Neuron (in vitro differentiated cells): Measurements from ENCODE around the gene PTN.
A peak's percentile ranks its signal among the peaks of the same experiment; 100 is the strongest.

Source experiments
- H2AFZ ChIP-seq: one replicate; pipeline ENCODE4 v1.6.1; 2013; ENCODE audit warnings: low read depth, mild to moderate bottlenecking, inconsistent platforms, low read length, moderate library complexity
- H3K27me3 ChIP-seq: one replicate; pipeline ENCODE4 v1.6.1; 2013; ENCODE audit warnings: low read length; ENCODE audit not compliant: insufficient read depth
- H3K36me3 ChIP-seq: one replicate; pipeline ENCODE4 v1.6.1; 2013; ENCODE audit warnings: low read length; ENCODE audit not compliant: insufficient read depth
- H3K4me1 ChIP-seq: one replicate; pipeline ENCODE4 v1.6.1; 2013; ENCODE audit warnings: low read length; ENCODE audit not compliant: insufficient read depth
- H3K4me3 ChIP-seq: 2 replicates; pipeline ENCODE4 v1.5.1; 2013; ENCODE audit warnings: mild to moderate bottlenecking, low read length, moderate library complexity
- H3K9me3 ChIP-seq: one replicate; pipeline ENCODE4 v1.6.1; 2013; ENCODE audit warnings: low read length

The PTN gene

DNA sequence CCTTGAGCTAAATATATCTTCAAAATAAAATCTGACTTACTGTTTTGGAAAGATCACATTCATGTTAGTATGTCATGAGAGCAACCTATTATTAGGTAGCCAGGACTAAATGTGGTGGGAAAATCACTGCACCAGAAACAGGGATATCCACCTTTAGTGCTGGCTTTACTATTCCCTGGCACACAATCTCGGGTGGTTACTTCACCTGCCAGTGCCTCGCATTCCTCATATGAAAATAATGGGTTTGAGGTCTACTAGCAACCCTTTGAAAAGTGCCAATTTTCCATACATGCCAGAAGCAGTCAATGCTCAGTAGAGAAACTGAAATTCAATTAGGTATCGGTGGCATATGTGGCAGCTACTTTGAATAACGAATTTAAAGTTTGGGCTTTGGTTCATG, 36.8 kb downstream of the PTN start:
- no peak overlapping the region for H3K4me3 ChIP-seq
- no peaks in the 10 kb centered on the region for H3K9me3 ChIP-seq
- no peaks in the 10 kb centered on the region for H3K27me3 ChIP-seq
- H3K4me1 ChIP-seq, result peaks cover 49% of the 10 kb centered on the region
- no peaks in the 10 kb centered on the region for H3K36me3 ChIP-seq
- no peak overlapping the region for H2AFZ ChIP-seq

DNA sequence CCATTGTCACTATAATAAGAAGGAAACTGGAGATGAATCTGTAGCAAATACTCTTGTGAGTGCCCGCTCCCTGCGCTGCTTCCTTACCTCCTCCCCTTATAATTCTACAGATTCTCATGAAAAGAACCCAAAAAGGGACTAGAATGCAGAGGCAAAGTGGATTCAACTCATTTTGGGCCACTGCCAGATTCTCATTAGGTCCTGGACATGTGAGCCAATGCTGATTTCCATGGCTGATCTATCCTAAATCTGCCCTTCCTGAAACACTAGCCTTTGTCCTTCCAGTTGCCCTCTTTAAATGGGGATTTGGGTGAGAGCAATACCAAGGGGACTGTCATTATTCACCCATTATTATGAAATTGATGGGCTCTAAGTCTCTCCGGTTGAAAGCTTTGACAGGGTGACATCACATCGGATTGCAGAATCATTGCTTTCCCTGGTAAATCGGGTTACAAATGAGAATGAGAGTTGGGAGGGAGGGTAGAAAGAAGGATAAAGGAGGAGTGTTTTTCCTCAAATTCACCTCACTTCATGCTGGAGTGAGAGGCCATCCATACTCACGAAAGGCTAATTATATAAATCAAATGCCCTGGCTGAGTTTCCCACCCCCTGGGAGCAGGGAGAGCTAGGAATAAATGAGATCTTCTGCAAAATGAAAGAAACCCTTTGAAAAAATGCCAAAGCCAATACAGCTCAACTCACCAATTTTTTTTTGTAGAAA, 37.5 kb downstream of the PTN start:
- Histone ChIP-seq H3K27me3 (no peaks in the 10 kb centered on the region), H3K4me1 (peaks cover 49% of the 10 kb centered on the region), H2AFZ (no peak overlapping the region), H3K36me3 (no peaks in the 10 kb centered on the region), H3K4me3 (no peak overlapping the region), H3K9me3 (no peaks in the 10 kb centered on the region)

- H2AFZ ChIP-seq, result no peak overlapping the region
- H3K4me3 ChIP-seq, result peak overlapping the region; percentile 10
- no peaks in the 10 kb centered on the region for H3K9me3 ChIP-seq
- H3K4me1 ChIP-seq, result peaks cover 49% of the 10 kb centered on the region
- no peaks in the 10 kb centered on the region for H3K36me3 ChIP-seq
- H3K27me3 ChIP-seq, result no peaks in the 10 kb centered on the region
Measured at GRCh38 chr7:137304624-137305235, 38.8 kb downstream of the PTN start.

- Histone ChIP-seq H3K36me3 (no peaks in the 10 kb centered on the region), H3K27me3 (no peaks in the 10 kb centered on the region), H3K4me1 (peaks cover 49% of the 10 kb centered on the region), H3K4me3 (peak overlapping the region; percentile 10), H3K9me3 (no peaks in the 10 kb centered on the region), H2AFZ (no peak overlapping the region)
Measured at GRCh38 chr7:137304165-137304564, 39.4 kb downstream of the PTN start.

GRCh38 chr7:137302081-137302480, 41.5 kb downstream of the PTN start:
- H3K36me3 ChIP-seq, result no peaks in the 10 kb centered on the region
- H3K4me3 ChIP-seq, result no peak overlapping the region
- H3K27me3 ChIP-seq, result no peaks in the 10 kb centered on the region
- H3K4me1 ChIP-seq, result peaks cover 49% of the 10 kb centered on the region
- H2AFZ ChIP-seq, result no peak overlapping the region
- no peaks in the 10 kb centered on the region for H3K9me3 ChIP-seq

GRCh38 chr7:137298464-137298794, 45.1 kb downstream of the PTN start:
- H2AFZ ChIP-seq, result no peak overlapping the region
- no peak overlapping the region for H3K4me3 ChIP-seq
- no peaks in the 10 kb centered on the region for H3K27me3 ChIP-seq
- H3K9me3 ChIP-seq, result no peaks in the 10 kb centered on the region
- H3K4me1 ChIP-seq, result peaks cover 23% of the 10 kb centered on the region
- H3K36me3 ChIP-seq, result no peaks in the 10 kb centered on the region

GRCh38 chr7:137297551-137298463, 45.7 kb downstream of the PTN start:
- Histone ChIP-seq H2AFZ (no peak overlapping the region), H3K4me1 (peaks cover 17% of the 10 kb centered on the region), H3K4me3 (no peak overlapping the region)

GRCh38 chr7:137296576-137296975, 47.0 kb downstream of the PTN start:
- Histone ChIP-seq H3K4me1 (peaks cover 8% of the 10 kb centered on the region), H3K4me3 (no peak overlapping the region), H3K36me3 (no peaks in the 10 kb centered on the region), H3K9me3 (no peaks in the 10 kb centered on the region), H2AFZ (no peak overlapping the region), H3K27me3 (no peaks in the 10 kb centered on the region)

More at GRCh38 chr7:137297551-137298463, 45.7 kb downstream of the PTN start:
- no peaks in the 10 kb centered on the region for H3K9me3 ChIP-seq
- no peaks in the 10 kb centered on the region for H3K36me3 ChIP-seq
- no peaks in the 10 kb centered on the region for H3K27me3 ChIP-seq

DNA sequence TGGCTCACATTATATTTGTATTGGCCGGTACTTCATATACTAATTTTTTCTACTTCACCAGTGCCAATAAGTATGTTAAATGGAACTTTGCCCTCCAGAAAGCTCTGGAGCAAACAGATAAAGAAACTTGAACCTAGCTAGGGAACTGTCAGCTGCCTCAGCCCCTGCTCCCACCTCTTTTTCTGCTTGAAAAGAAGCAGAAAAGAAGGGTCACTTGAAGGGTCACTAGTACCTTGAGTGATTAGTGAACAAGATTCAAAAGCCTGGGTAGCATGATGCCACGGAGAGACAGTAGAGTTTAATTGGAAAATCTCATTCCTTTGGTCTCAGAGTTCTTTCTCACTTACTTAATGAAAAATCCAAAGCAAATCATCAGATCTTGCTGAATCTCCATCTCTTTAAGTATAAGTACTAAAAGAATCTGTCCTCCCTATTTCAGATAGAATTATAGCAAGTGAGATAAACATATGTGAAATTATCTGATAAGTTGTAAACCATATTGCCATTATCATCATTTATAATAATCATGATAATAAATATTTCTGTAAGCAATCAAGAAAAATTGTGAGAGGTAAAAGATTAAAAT, 47.7 kb downstream of the PTN start:
- H3K27me3 ChIP-seq, result no peaks in the 10 kb centered on the region
- no peaks in the 10 kb centered on the region for H3K9me3 ChIP-seq
- H3K4me3 ChIP-seq, result no peak overlapping the region

GRCh38 chr7:137289101-137289500, 54.4 kb downstream of the PTN start:
- H3K4me1 ChIP-seq, result no peaks in the 10 kb centered on the region
- H2AFZ ChIP-seq, result no peak overlapping the region
- no peaks in the 10 kb centered on the region for H3K27me3 ChIP-seq

More for the DNA sequence above, 47.7 kb downstream of the PTN start:
- Histone ChIP-seq H2AFZ (no peak overlapping the region), H3K4me1 (peaks cover 8% of the 10 kb centered on the region), H3K36me3 (no peaks in the 10 kb centered on the region)

DNA sequence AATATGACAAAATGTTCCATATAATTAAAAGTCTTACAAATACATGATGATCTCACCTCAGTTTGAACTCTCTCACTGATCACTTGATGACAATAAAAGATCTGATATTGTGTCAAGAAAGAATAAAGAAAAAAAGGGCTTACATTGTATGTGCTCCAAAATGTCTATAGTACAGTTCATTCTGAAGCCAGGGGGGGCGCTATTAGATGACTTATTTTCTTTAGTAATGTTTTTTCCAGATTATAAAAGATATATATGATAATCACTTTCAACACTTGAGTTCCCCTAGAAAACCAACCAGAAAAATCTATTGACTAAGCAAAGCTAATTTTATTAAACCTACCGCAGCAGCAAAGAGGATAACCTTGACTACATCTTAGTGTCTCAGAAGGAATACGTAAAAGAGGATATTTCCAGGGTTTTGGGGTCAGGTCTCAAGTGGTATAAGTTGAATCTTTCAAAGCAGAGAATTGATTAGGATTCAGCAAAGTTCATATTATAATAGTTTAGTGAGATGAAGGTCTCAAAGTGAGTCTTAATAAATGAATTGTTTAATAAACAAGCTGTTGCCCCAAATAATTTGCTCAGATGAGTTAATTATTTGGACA, 55.8 kb downstream of the PTN start:
- Histone ChIP-seq H2AFZ (no peak overlapping the region), H3K36me3 (no peaks in the 10 kb centered on the region), H3K27me3 (no peaks in the 10 kb centered on the region), H3K9me3 (no peaks in the 10 kb centered on the region), H3K4me3 (no peak overlapping the region), H3K4me1 (no peaks in the 10 kb centered on the region)

More at GRCh38 chr7:137289101-137289500, 54.4 kb downstream of the PTN start:
- H3K9me3 ChIP-seq, result no peaks in the 10 kb centered on the region
- no peak overlapping the region for H3K4me3 ChIP-seq
- no peaks in the 10 kb centered on the region for H3K36me3 ChIP-seq

DNA sequence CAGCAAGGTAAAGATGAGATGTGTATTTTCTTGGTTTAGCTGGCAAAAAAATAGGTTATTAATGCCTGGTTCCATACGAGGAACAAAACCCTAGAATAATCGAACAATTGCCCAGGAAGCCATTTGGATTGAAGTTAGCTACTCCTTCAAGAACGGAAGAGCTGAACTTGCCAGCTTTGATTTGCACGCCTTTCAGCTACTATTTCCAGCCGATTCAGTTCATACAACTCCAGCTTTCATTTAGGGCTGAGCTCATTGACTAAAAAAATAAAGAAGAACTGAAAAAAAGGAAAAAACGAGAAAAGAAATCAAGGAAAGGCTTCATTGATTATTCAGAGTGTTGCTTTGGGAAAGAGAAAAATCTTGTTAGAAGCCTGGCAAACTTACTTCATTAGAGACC, 60.4 kb downstream of the PTN start:
- H3K27me3 ChIP-seq, result no peaks in the 10 kb centered on the region
- H3K4me1 ChIP-seq, result no peaks in the 10 kb centered on the region
- H3K9me3 ChIP-seq, result no peaks in the 10 kb centered on the region
- H3K4me3 ChIP-seq, result no peak overlapping the region
- H2AFZ ChIP-seq, result no peak overlapping the region
- no peaks in the 10 kb centered on the region for H3K36me3 ChIP-seq
